H9 (cell line): ENCODE data around the gene TMEM52B. TPM values are rescaled to one million over a fixed set of nuclear protein-coding genes. Genes with fewer than 3 reads are reported as not detected.

Experiments used
- DNase-seq: peaks from one replicate; pipeline ENCODE4 v3.0.0-alpha.2; 2017
- H2AFZ ChIP-seq: one replicate; pipeline ENCODE4 v1.6.1; 2013; ENCODE audit warnings: mild to moderate bottlenecking, low read length, control low read depth, moderate library complexity
- H2AK5ac ChIP-seq: 2 replicates; pipeline ENCODE4 v1.6.1; 2013; ENCODE audit warnings: low read length, control low read depth, mixed read lengths; ENCODE audit not compliant: insufficient read length
- H2BK120ac ChIP-seq: one replicate; pipeline ENCODE4 v1.6.1; 2013; ENCODE audit warnings: low read depth, mild to moderate bottlenecking, low read length, control low read depth, inconsistent platforms; ENCODE audit not compliant: poor library complexity, severe bottlenecking
- H2BK12ac ChIP-seq: 2 replicates; pipeline ENCODE4 v1.6.1; 2013; ENCODE audit warnings: low read length, control low read depth, mixed read lengths, low read depth; ENCODE audit not compliant: insufficient read length
- H2BK15ac ChIP-seq: 2 replicates; pipeline ENCODE4 v1.6.1; 2013; ENCODE audit warnings: low read depth, low read length, control low read depth
- H2BK20ac ChIP-seq: one replicate; pipeline ENCODE4 v1.6.1; 2013; ENCODE audit warnings: low read depth, mild to moderate bottlenecking, low read length, control low read depth, inconsistent platforms; ENCODE audit not compliant: poor library complexity, severe bottlenecking
- H2BK5ac ChIP-seq: 2 replicates; pipeline ENCODE4 v1.6.1; 2013; ENCODE audit warnings: low read length, control low read depth, mixed read lengths; ENCODE audit not compliant: insufficient read length
- H3K14ac ChIP-seq: 2 replicates; pipeline ENCODE4 v1.6.1; 2013; ENCODE audit warnings: low read length, control low read depth; ENCODE audit not compliant: insufficient read depth
- H3K18ac ChIP-seq: 2 replicates; pipeline ENCODE4 v1.6.1; 2013; ENCODE audit warnings: low read depth, mild to moderate bottlenecking, mixed read lengths, low read length, control low read depth; ENCODE audit not compliant: insufficient read length
- H3K23ac ChIP-seq: 2 replicates; pipeline ENCODE4 v1.6.1; 2013; ENCODE audit warnings: low read length, control low read depth, mixed read lengths, low read depth; ENCODE audit not compliant: insufficient read length
- H3K23me2 ChIP-seq: 2 replicates; pipeline ENCODE4 v1.6.1; 2013; ENCODE audit warnings: low read depth, mild to moderate bottlenecking, mixed read lengths, low read length, control low read depth; ENCODE audit not compliant: insufficient read length, poor library complexity, severe bottlenecking
- H3K27ac ChIP-seq: 2 replicates; pipeline ENCODE4 v1.5.1; 2013; ENCODE audit warnings: low read length, control low read depth, mixed read lengths, low read depth; ENCODE audit not compliant: insufficient read length
- H3K27me3 ChIP-seq: 2 replicates; pipeline ENCODE4 v1.6.1; 2013; ENCODE audit warnings: low read length, control low read depth, inconsistent platforms; ENCODE audit not compliant: insufficient read depth
- H3K4ac ChIP-seq: 2 replicates; pipeline ENCODE4 v1.6.1; 2013; ENCODE audit warnings: low read depth, mild to moderate bottlenecking, control low read depth, inconsistent platforms, low read length, moderate library complexity
- H3K4me1 ChIP-seq: 2 replicates; pipeline ENCODE4 v1.6.1; 2013; ENCODE audit warnings: low read length, control low read depth, inconsistent platforms; ENCODE audit not compliant: insufficient read depth
- H3K4me2 ChIP-seq: 2 replicates; pipeline ENCODE4 v1.6.1; 2013; ENCODE audit warnings: low read length, control low read depth, mixed read lengths; ENCODE audit not compliant: insufficient read length, insufficient read depth
- H3K56ac ChIP-seq: 2 replicates; pipeline ENCODE4 v1.6.1; 2013; ENCODE audit warnings: low read depth, mild to moderate bottlenecking, mixed read lengths, low read length, control low read depth; ENCODE audit not compliant: insufficient read length
- H3K79me1 ChIP-seq: 2 replicates; pipeline ENCODE4 v1.6.1; 2013; ENCODE audit warnings: low read depth, mild to moderate bottlenecking, moderate library complexity, low read length, control low read depth, inconsistent platforms; ENCODE audit not compliant: insufficient read depth, poor library complexity, severe bottlenecking
- H3K79me2 ChIP-seq: 2 replicates; pipeline ENCODE4 v1.6.1; 2013; ENCODE audit warnings: low read length, control low read depth, inconsistent platforms; ENCODE audit not compliant: insufficient read depth
- H3K9ac ChIP-seq: 2 replicates; pipeline ENCODE4 v1.6.1; 2013; ENCODE audit warnings: low read length, control low read depth, mixed read lengths; ENCODE audit not compliant: insufficient read length; ENCODE audit errors: extremely low read depth
- H3K9me3 ChIP-seq: one replicate; pipeline ENCODE4 v1.6.1; 2013; ENCODE audit warnings: low read depth, low read length, inconsistent platforms; ENCODE audit not compliant: control insufficient read depth
- H3T11ph ChIP-seq: one replicate; pipeline ENCODE4 v1.6.1; 2013; ENCODE audit warnings: mild to moderate bottlenecking, low read length, control low read depth, inconsistent platforms
- H4K20me1 ChIP-seq: one replicate; pipeline ENCODE4 v1.6.1; 2013; ENCODE audit not compliant: control insufficient read depth, insufficient read length, insufficient read depth
- H4K5ac ChIP-seq: 2 replicates; pipeline ENCODE4 v1.6.1; 2013; ENCODE audit warnings: low read depth, mild to moderate bottlenecking, mixed read lengths, low read length, control low read depth; ENCODE audit not compliant: insufficient read length
- H4K8ac ChIP-seq: replicated peaks from 2 replicates; pipeline ENCODE4 v1.6.1; 2013; ENCODE audit warnings: low read length, control low read depth, mixed read lengths, low read depth; ENCODE audit not compliant: insufficient read length
- H4K91ac ChIP-seq: 2 replicates; pipeline ENCODE4 v1.6.1; 2013; ENCODE audit warnings: low read depth, mild to moderate bottlenecking, moderate library complexity, mixed read lengths, low read length, control low read depth; ENCODE audit not compliant: insufficient read length
- H3K27ac Mint-ChIP-seq, 3 experiments: 2 replicates in 2 of 3; 3 replicates in 1 of 3; pipeline ENCODE4 v1.8.0; 2020 to 2021; ENCODE audit warnings: mixed read lengths in 3 of 3, mild to moderate bottlenecking in 1 of 3, moderate library complexity in 1 of 3
- H3K27me3 Mint-ChIP-seq: 2 replicates; pipeline ENCODE4 v1.8.0; 2021; ENCODE audit warnings: low read depth, mild to moderate bottlenecking, moderate library complexity, mixed read lengths
- H3K36me3 Mint-ChIP-seq, 3 experiments: 2 replicates in 2 of 3; 3 replicates in 1 of 3; pipeline ENCODE4 v1.8.0; 2020 to 2021; ENCODE audit warnings: low read depth in 3 of 3, mixed read lengths in 3 of 3; ENCODE audit not compliant: insufficient read depth in 1 of 3
- H3K4me1 Mint-ChIP-seq, 2 experiments: 2 replicates each; pipeline ENCODE4 v1.8.0; 2020; ENCODE audit warnings: mixed read lengths in 2 of 2
- H3K4me3 Mint-ChIP-seq, 2 experiments: 2 replicates in 1 of 2; 3 replicates in 1 of 2; pipeline ENCODE4 v1.8.0; 2020 to 2021; ENCODE audit warnings: mild to moderate bottlenecking in 2 of 2, mixed read lengths in 2 of 2, moderate library complexity in 1 of 2
- H3K9me3 Mint-ChIP-seq, 2 experiments: 2 replicates in 1 of 2; 3 replicates in 1 of 2; pipeline ENCODE4 v1.8.0; 2020; ENCODE audit warnings: mild to moderate bottlenecking in 2 of 2, mixed read lengths in 2 of 2, moderate library complexity in 1 of 2
- CTCF ChIP-seq: fragments of 200-600 bp; sonication (generic); conservative IDR thresholded peaks from 3 replicates; pipeline ENCODE4 v1.8.0; 2021; ENCODE audit warnings: antibody characterized with exemption, mild to moderate bottlenecking
- WGBS: extraction: QIAGEN DNeasy Blood & Tissue Kit; methylation state at CpG from one replicate; pipeline ENCODE4 v1.1.7; 2013; ENCODE audit warnings: missing lambda C conversion rate, low lambda C conversion rate, mixed read lengths; ENCODE audit not compliant: insufficient read length; ENCODE audit errors: extremely low coverage; 5-methylcytosine and 5-hydroxymethylcytosine counted together
- total RNA-seq: library from RNA; stranded (reverse); gene quantifications from 2 replicates; pipeline ENCODE4 v1.2.1, GENCODE V29; 2021

The TMEM52B gene
- total RNA-seq, 1 experiment from 2014 or later: not detected

GRCh38 chr12:10163084-10163483 is 15.7 kb upstream of the TMEM52B start:
- no peaks in the 10 kb centered on the region for H4K20me1 ChIP-seq
- no peak for TF ChIP-seq CTCF
- H3K56ac ChIP-seq: no peak overlapping the region
- H2AK5ac ChIP-seq: no peak overlapping the region
- WGBS: no CpG with 5 or more reads among the region's 3 CpGs
- no peak overlapping the region for H3K4ac ChIP-seq
- H2BK120ac ChIP-seq: no peak overlapping the region
- no peaks in the 10 kb centered on the region for H3K9me3 Mint-ChIP-seq
- H3K4me1 ChIP-seq: no peaks in the 10 kb centered on the region
- no peak overlapping the region for H4K5ac ChIP-seq
- H3K18ac ChIP-seq: no peak overlapping the region
- no peak overlapping the region for H3K14ac ChIP-seq
- H3K23me2 ChIP-seq: no peaks in the 10 kb centered on the region
- H3K79me2 ChIP-seq: no peaks in the 10 kb centered on the region
- H3K4me2 ChIP-seq: no peak overlapping the region
- H3K23ac ChIP-seq: no peak overlapping the region
- H2BK5ac ChIP-seq: no peak overlapping the region
- no peaks in the 10 kb centered on the region for H3K27me3 ChIP-seq
- no peak overlapping the region for H4K91ac ChIP-seq
- no peak overlapping the region for H3K27ac Mint-ChIP-seq
- no peak overlapping the region for H2BK20ac ChIP-seq
- no peak overlapping the region for H2BK12ac ChIP-seq
- no peaks in the 10 kb centered on the region; a peak in 1 of 7 replicates for H3K36me3 Mint-ChIP-seq
- no peak overlapping the region for H2AFZ ChIP-seq
- H3K27ac ChIP-seq: no peak overlapping the region
- H3K79me1 ChIP-seq: no peaks in the 10 kb centered on the region
- no peak overlapping the region for H3K4me3 Mint-ChIP-seq
- no peaks in the 10 kb centered on the region for H3K4me1 Mint-ChIP-seq
- H3K27me3 Mint-ChIP-seq: no peaks in the 10 kb centered on the region
- no peak for DNase-seq
- H3K9me3 ChIP-seq: no peaks in the 10 kb centered on the region
- no peak overlapping the region for H3T11ph ChIP-seq
- H2BK15ac ChIP-seq: no peak overlapping the region
- no peak overlapping the region for H4K8ac ChIP-seq
- no peak overlapping the region for H3K9ac ChIP-seq
